HepG2 (cell line): ENCODE measurements around the gene CREBRF. TPM values are rescaled to one million over a fixed set of nuclear protein-coding genes. Genes with fewer than 3 reads are reported as not detected.

Source experiments
- CHD2 ChIP-seq: IDR thresholded peaks from 2 replicates; pipeline ENCODE4 v1.6.1; 2011; ENCODE audit warnings: low read depth, low read length, improper control_type of control experiment
- DR1 ChIP-seq: sonication (generic); formaldehyde crosslinking; IDR thresholded peaks from 2 replicates; pipeline ENCODE4 v1.8.0; 2021; ENCODE audit warnings: mild to moderate bottlenecking, missing genetic modification reagents, inconsistent platforms
- ETV6 ChIP-seq: sonication (generic); formaldehyde crosslinking; conservative IDR thresholded peaks from 2 replicates; pipeline ENCODE4 v1.4.0; 2020; ENCODE audit warnings: missing genetic modification reagents
- NAIF1 ChIP-seq: sonication (generic); formaldehyde crosslinking; IDR thresholded peaks from 2 replicates; pipeline ENCODE4 v1.5.0; 2020; ENCODE audit warnings: mild to moderate bottlenecking, missing genetic modification reagents, borderline replicate concordance
- PATZ1 ChIP-seq: sonication (generic); formaldehyde crosslinking; IDR thresholded peaks from 2 replicates; pipeline ENCODE4 v1.4.0; 2020; ENCODE audit warnings: missing genetic modification reagents
- ZBTB2 ChIP-seq: sonication (generic); formaldehyde crosslinking; IDR thresholded peaks from 2 replicates; pipeline ENCODE4 v1.8.0; 2022; ENCODE audit warnings: low read depth, missing genetic modification reagents
- ZFP62 ChIP-seq: sonication (generic); formaldehyde crosslinking; IDR thresholded peaks from 2 replicates; pipeline ENCODE4 v1.4.0; 2020; ENCODE audit warnings: missing genetic modification reagents
- ZFY ChIP-seq: sonication (generic); formaldehyde crosslinking; IDR thresholded peaks from 2 replicates; pipeline ENCODE4 v1.4.0; 2020; ENCODE audit warnings: missing genetic modification reagents
- ZGPAT ChIP-seq: IDR thresholded peaks from 2 replicates; pipeline ENCODE4 v1.6.1; 2016; ENCODE audit warnings: mild to moderate bottlenecking
- ZNF275 ChIP-seq: sonication (generic); formaldehyde crosslinking; IDR thresholded peaks from 2 replicates; pipeline ENCODE4 v1.8.0; 2022; ENCODE audit warnings: missing genetic modification reagents, mild to moderate bottlenecking, inconsistent platforms, borderline replicate concordance
- ZNF615 ChIP-seq: sonication (generic); formaldehyde crosslinking; IDR thresholded peaks from 2 replicates; pipeline ENCODE4 v1.5.0; 2020; ENCODE audit warnings: mild to moderate bottlenecking, missing genetic modification reagents, borderline replicate concordance
- ZSCAN12 ChIP-seq: sonication (generic); formaldehyde crosslinking; IDR thresholded peaks from 2 replicates; pipeline ENCODE4 v1.9.0; 2021; ENCODE audit warnings: mild to moderate bottlenecking, missing genetic modification reagents
- ZSCAN31 ChIP-seq: sonication (generic); formaldehyde crosslinking; IDR thresholded peaks from 2 replicates; pipeline ENCODE4 v1.5.0; 2020; ENCODE audit warnings: low read depth, mild to moderate bottlenecking, missing genetic modification reagents
- ZSCAN5A ChIP-seq: sonication (generic); formaldehyde crosslinking; IDR thresholded peaks from 2 replicates; pipeline ENCODE4 v1.8.0; 2022; ENCODE audit warnings: mild to moderate bottlenecking, missing genetic modification reagents, borderline replicate concordance
- polyA plus RNA-seq, 8 experiments: library from polyadenylated mRNA; depleted of rRNA in 3 of 8; stranded (reverse) in 7 of 8; unstranded in 1 of 8; fragments of >200 nt; fragmentation: Illumina TruSeq in 4 of 8; extraction: Trizol in 4 of 8; gene quantifications; 2 replicates each; pipeline versions ENCODE4 v1.2.1 to v1.2.3, GENCODE V29; 2011 to 2016; ENCODE audit warnings: low read depth in 4 of 8, missing spikeins in 1 of 8, mixed read lengths in 1 of 8; ENCODE audit not compliant: insufficient read depth in 1 of 8
- total RNA-seq, 5 experiments: library from RNA; depleted of rRNA; stranded (reverse); fragments of >200 nt; fragmentation: Illumina TruSeq; extraction: Trizol; gene quantifications; 2 replicates each; pipeline ENCODE4 v1.2.3, GENCODE V29; 2016; ENCODE audit warnings: low read depth in 1 of 5
- TF ChIP-seq, protein P1 (sequence below): IDR thresholded peaks from 2 replicates; pipeline ENCODE4 v1.6.1; 2018; ENCODE audit warnings: missing genetic modification reagents, mild to moderate bottlenecking, missing compliant biosample characterization
- TF ChIP-seq, protein P2 (sequence below), 2 experiments: sonication (generic) in 1 of 2; formaldehyde crosslinking in 1 of 2; IDR thresholded peaks; 2 replicates each; pipeline versions ENCODE4 v1.4.0 to v1.6.1; 2018 to 2020; ENCODE audit warnings: missing genetic modification reagents in 2 of 2, borderline replicate concordance in 1 of 2, low read depth in 1 of 2, mild to moderate bottlenecking in 1 of 2, missing biosample characterization in 1 of 2

Gene CREBRF
- total and polyA plus RNA-seq, 2 of the 13 experiments (the other 11 are each of a cell fraction or from before 2014, with no cell fraction given) = 4.5 to 10.2 TPM

GRCh38 chr5:173055983-173056782 is at the start of gene CREBRF (continued):
- TF ChIP-seq NAIF1 (no peak), ZSCAN12 (no peak), ZSCAN31 (no peak), ZSCAN5A (CRISPR knock-in tag) (no peak), ETV6 (peak; percentile 46; the same call in 1 of the 2 replicates), ZGPAT (CRISPR knock-in tag) (peak; percentile 78), ZBTB2 (no peak), ZNF275 (CRISPR knock-in tag) (no peak), ZFY (CRISPR knock-in tag) (no peak; the same call in 1 of the 2 replicates), DR1 (CRISPR knock-in tag) (no peak), ZNF615 (CRISPR knock-in tag) (no peak), PATZ1 (CRISPR knock-in tag) (peak; percentile 81), CHD2 (peak; percentile 78), ZFP62 (no peak)
- TF ChIP-seq, protein P1, sequence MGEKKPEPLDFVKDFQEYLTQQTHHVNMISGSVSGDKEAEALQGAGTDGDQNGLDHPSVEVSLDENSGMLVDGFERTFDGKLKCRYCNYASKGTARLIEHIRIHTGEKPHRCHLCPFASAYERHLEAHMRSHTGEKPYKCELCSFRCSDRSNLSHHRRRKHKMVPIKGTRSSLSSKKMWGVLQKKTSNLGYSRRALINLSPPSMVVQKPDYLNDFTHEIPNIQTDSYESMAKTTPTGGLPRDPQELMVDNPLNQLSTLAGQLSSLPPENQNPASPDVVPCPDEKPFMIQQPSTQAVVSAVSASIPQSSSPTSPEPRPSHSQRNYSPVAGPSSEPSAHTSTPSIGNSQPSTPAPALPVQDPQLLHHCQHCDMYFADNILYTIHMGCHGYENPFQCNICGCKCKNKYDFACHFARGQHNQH = peak; percentile 64; the same call in 1 of the 2 replicates
- TF ChIP-seq, protein P2, sequence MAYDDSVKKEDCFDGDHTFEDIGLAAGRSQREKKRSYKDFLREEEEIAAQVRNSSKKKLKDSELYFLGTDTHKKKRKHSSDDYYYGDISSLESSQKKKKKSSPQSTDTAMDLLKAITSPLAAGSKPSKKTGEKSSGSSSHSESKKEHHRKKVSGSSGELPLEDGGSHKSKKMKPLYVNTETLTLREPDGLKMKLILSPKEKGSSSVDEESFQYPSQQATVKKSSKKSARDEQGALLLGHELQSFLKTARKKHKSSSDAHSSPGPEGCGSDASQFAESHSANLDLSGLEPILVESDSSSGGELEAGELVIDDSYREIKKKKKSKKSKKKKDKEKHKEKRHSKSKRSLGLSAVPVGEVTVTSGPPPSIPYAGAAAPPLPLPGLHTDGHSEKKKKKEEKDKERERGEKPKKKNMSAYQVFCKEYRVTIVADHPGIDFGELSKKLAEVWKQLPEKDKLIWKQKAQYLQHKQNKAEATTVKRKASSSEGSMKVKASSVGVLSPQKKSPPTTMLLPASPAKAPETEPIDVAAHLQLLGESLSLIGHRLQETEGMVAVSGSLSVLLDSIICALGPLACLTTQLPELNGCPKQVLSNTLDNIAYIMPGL (CRISPR knock-in tag; IDR thresholded peaks at IDR 0.05; ENCODE audit: borderline replicate concordance in 1 of 2, low read depth in 1 of 2) = peak in 1 of 2 experiments; percentile 47; a peak in 1 of 4 replicates
